Gastroesophageal sphincter (tissue), 3 donors: ENCODE measurements around the gene XPNPEP2.

Source experiments
- POLR2A ChIP-seq, 2 donors: fragments of 450-650 bp; IDR thresholded peaks; one replicate each; pipeline ENCODE4 v1.6.1; 2017; ENCODE audit warnings: antibody characterized with exemption in 2 of 2, mild to moderate bottlenecking in 2 of 2, moderate library complexity in 1 of 2
- POLR2AphosphoS5 ChIP-seq: sonication (generic); formaldehyde crosslinking; IDR thresholded peaks from one replicate; pipeline ENCODE4 v1.6.1; 2017; ENCODE audit warnings: antibody characterized with exemption
- TF ChIP-seq, protein P1 (sequence below), 4 experiments: fragments of 200-600 bp in 2 of 4; fragments of 450-650 bp in 2 of 4; sonication (generic) in 1 of 4; IDR thresholded peaks; one replicate each; pipeline ENCODE4 v1.5.1; 2017 to 2019; ENCODE audit warnings: antibody characterized with exemption in 4 of 4, mild to moderate bottlenecking in 2 of 4, moderate library complexity in 2 of 4

GRCh38 chrX:129771266-129771995 lies 32.7 kb downstream of the XPNPEP2 start:
- TF ChIP-seq, protein P1, sequence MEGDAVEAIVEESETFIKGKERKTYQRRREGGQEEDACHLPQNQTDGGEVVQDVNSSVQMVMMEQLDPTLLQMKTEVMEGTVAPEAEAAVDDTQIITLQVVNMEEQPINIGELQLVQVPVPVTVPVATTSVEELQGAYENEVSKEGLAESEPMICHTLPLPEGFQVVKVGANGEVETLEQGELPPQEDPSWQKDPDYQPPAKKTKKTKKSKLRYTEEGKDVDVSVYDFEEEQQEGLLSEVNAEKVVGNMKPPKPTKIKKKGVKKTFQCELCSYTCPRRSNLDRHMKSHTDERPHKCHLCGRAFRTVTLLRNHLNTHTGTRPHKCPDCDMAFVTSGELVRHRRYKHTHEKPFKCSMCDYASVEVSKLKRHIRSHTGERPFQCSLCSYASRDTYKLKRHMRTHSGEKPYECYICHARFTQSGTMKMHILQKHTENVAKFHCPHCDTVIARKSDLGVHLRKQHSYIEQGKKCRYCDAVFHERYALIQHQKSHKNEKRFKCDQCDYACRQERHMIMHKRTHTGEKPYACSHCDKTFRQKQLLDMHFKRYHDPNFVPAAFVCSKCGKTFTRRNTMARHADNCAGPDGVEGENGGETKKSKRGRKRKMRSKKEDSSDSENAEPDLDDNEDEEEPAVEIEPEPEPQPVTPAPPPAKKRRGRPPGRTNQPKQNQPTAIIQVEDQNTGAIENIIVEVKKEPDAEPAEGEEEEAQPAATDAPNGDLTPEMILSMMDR (IDR thresholded peaks at IDR 0.05): no peak
- no peak for TF ChIP-seq POLR2A (IDR thresholded peaks at IDR 0.05)
- no peak for TF ChIP-seq POLR2AphosphoS5
